ENCODE measurements around the gene STK32A.

Gene STK32A

GRCh38 chr5:147415651-147416050 lies 180.8 kb downstream of the STK32A start:
- DNase-seq = no peak
- Histone ChIP-seq H3K9ac (ENCODE audit: low read length) (no peak overlapping the region), H3K36me3 (ENCODE audit: control insufficient read depth in 1 of 2, insufficient read depth in 2 of 2, low read depth in 1 of 2, low read length in 2 of 2) (peaks cover 16 to 46% of the 10 kb centered on the region in 2 experiments), H4K91ac (ENCODE audit: low read length) (no peak overlapping the region), H2BK15ac (ENCODE audit: low read depth, poor library complexity, severe bottlenecking) (no peak overlapping the region), H2AK5ac (ENCODE audit: low read length, severe bottlenecking) (no peak overlapping the region), H3K4me1 (ENCODE audit: control insufficient read depth, insufficient read depth, low read depth, low read length) (peaks cover 7% of the 10 kb centered on the region), H3K4ac (ENCODE audit: low read depth in 1 of 2, low read length in 2 of 2) (no peak overlapping the region), H3K14ac (ENCODE audit: low read length in 2 of 2) (no peak overlapping the region), H3K4me2 (ENCODE audit: low read length, poor library complexity, severe bottlenecking) (no peak overlapping the region), H3K9me3 (ENCODE audit: control insufficient read depth, low read length) (no peaks in the 10 kb centered on the region), H2BK5ac (ENCODE audit: low read depth, low read length, poor library complexity, severe bottlenecking) (no peak overlapping the region), H3K79me1 (replicated peaks; ENCODE audit: low read length, poor library complexity, severe bottlenecking) (peaks cover 34% of the 10 kb centered on the region), H2BK120ac (ENCODE audit: low read depth, low read length) (no peak overlapping the region), H4K8ac (ENCODE audit: low read length) (no peak overlapping the region), H3K23ac (ENCODE audit: low read length in 2 of 2) (no peak overlapping the region), H3K4me3 (ENCODE audit: insufficient read depth in 1 of 2, low read depth in 1 of 2, low read length in 2 of 2) (no peak overlapping the region), H3K18ac (ENCODE audit: low read depth in 1 of 2, low read length in 2 of 2) (no peak overlapping the region), H2AFZ (ENCODE audit: low read depth, low read length) (no peak overlapping the region), H3K27me3 (ENCODE audit: control insufficient read depth in 1 of 2, insufficient read depth in 1 of 2, low read length in 2 of 2) (no peaks in the 10 kb centered on the region), H3K27ac (ENCODE audit: low read length, poor library complexity, severe bottlenecking) (no peak overlapping the region), H2BK12ac (ENCODE audit: low read length in 2 of 2) (no peak overlapping the region)
- 88% methylated on average over 3 of the region's 3 CpGs for WGBS

DNA sequence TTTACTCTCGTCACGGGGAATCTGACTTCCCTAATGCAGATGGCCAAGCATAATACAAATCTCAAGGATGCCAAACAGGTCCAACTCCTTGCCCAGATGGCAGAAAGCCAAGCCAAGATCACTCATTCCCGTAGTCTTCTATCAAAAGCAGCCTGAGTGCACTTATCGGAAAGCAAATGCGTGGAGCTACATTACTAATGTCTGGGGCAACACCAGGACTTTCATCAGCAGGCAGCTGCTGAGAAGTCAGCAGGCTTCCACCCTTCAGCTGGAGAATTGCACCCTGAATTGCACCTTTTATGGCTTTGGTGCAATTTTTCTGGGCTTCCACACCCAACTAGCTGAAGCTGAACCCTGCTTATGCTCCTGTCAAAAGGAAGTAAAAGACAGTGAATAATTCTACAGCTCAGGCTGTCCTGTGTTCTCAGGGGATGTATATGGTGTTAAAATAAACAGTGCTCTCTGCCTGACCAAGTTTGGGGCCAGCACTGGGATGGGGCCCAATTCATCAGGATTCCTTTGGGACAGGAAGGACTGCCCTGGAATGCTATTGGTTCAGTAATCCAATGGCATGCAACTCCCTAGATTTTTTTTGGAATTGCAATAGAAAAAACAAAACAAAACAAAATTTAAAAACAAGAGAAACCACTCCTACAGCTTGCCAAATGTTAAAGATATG lies 182.4 kb downstream of the STK32A start:
- Histone ChIP-seq H3K27me3 (ENCODE audit: control insufficient read depth in 1 of 2, insufficient read depth in 1 of 2, low read length in 2 of 2) (no peaks in the 10 kb centered on the region), H2AFZ (ENCODE audit: low read depth, low read length) (no peak overlapping the region), H3K18ac (ENCODE audit: low read depth in 1 of 2, low read length in 2 of 2) (peak overlapping the region; percentile 59 to 85), H2AK5ac (ENCODE audit: low read length, severe bottlenecking) (no peak overlapping the region), H3K4me1 (ENCODE audit: control insufficient read depth, insufficient read depth, low read depth, low read length) (peaks cover 7% of the 10 kb centered on the region), H2BK12ac (ENCODE audit: low read length in 2 of 2) (peak overlapping the region; percentile 68 to 81), H4K91ac (ENCODE audit: low read length) (peak overlapping the region; percentile 65), H2BK5ac (ENCODE audit: low read depth, low read length, poor library complexity, severe bottlenecking) (no peak overlapping the region), H4K8ac (ENCODE audit: low read length) (peak overlapping the region; percentile 39), H3K14ac (ENCODE audit: low read length in 2 of 2) (no peak overlapping the region), H2BK120ac (ENCODE audit: low read depth, low read length) (no peak overlapping the region), H3K4me2 (ENCODE audit: low read length, poor library complexity, severe bottlenecking) (no peak overlapping the region), H3K4ac (ENCODE audit: low read depth in 1 of 2, low read length in 2 of 2) (no peak overlapping the region), H3K4me3 (ENCODE audit: insufficient read depth in 1 of 2, low read depth in 1 of 2, low read length in 2 of 2) (peak overlapping the region in 1 of 2 experiments; percentile 32), H3K9me3 (ENCODE audit: control insufficient read depth, low read length) (no peaks in the 10 kb centered on the region), H3K23ac (ENCODE audit: low read length in 2 of 2) (no peak overlapping the region), H3K36me3 (ENCODE audit: control insufficient read depth in 1 of 2, insufficient read depth in 2 of 2, low read depth in 1 of 2, low read length in 2 of 2) (peaks cover 10 to 43% of the 10 kb centered on the region in 2 experiments), H2BK15ac (ENCODE audit: low read depth, poor library complexity, severe bottlenecking) (no peak overlapping the region), H3K27ac (ENCODE audit: low read length, poor library complexity, severe bottlenecking) (peak overlapping the region; percentile 4), H3K79me1 (replicated peaks; ENCODE audit: low read length, poor library complexity, severe bottlenecking) (peaks cover 31% of the 10 kb centered on the region), H3K9ac (ENCODE audit: low read length) (peak overlapping the region; percentile 61)
- 45% methylated on average over 5 of the region's 5 CpGs for whole genome bisulfite sequencing
- DNase-seq = peak; percentile 70

- DNase-seq = no peak
- Histone ChIP-seq H2AFZ (ENCODE audit: low read depth, low read length) (no peak overlapping the region), H4K91ac (ENCODE audit: low read length) (no peak overlapping the region), H3K9ac (ENCODE audit: low read length) (no peak overlapping the region), H3K79me1 (replicated peaks; ENCODE audit: low read length, poor library complexity, severe bottlenecking) (peaks cover 28% of the 10 kb centered on the region), H3K27ac (ENCODE audit: low read length, poor library complexity, severe bottlenecking) (no peak overlapping the region), H2BK5ac (ENCODE audit: low read depth, low read length, poor library complexity, severe bottlenecking) (no peak overlapping the region), H3K4me1 (ENCODE audit: control insufficient read depth, insufficient read depth, low read depth, low read length) (peaks cover 7% of the 10 kb centered on the region), H3K36me3 (ENCODE audit: control insufficient read depth in 1 of 2, insufficient read depth in 2 of 2, low read depth in 1 of 2, low read length in 2 of 2) (peaks cover 9 to 34% of the 10 kb centered on the region in 2 experiments), H3K27me3 (ENCODE audit: control insufficient read depth in 1 of 2, insufficient read depth in 1 of 2, low read length in 2 of 2) (no peaks in the 10 kb centered on the region), H3K18ac (ENCODE audit: low read depth in 1 of 2, low read length in 2 of 2) (no peak overlapping the region), H2AK5ac (ENCODE audit: low read length, severe bottlenecking) (no peak overlapping the region), H3K14ac (ENCODE audit: low read length in 2 of 2) (no peak overlapping the region), H3K4me3 (ENCODE audit: insufficient read depth in 1 of 2, low read depth in 1 of 2, low read length in 2 of 2) (no peak overlapping the region), H2BK15ac (ENCODE audit: low read depth, poor library complexity, severe bottlenecking) (no peak overlapping the region), H4K8ac (ENCODE audit: low read length) (no peak overlapping the region), H2BK120ac (ENCODE audit: low read depth, low read length) (no peak overlapping the region), H3K4ac (ENCODE audit: low read depth in 1 of 2, low read length in 2 of 2) (no peak overlapping the region), H3K4me2 (ENCODE audit: low read length, poor library complexity, severe bottlenecking) (no peak overlapping the region), H2BK12ac (ENCODE audit: low read length in 2 of 2) (no peak overlapping the region), H3K9me3 (ENCODE audit: control insufficient read depth, low read length) (no peaks in the 10 kb centered on the region), H3K23ac (ENCODE audit: low read length in 2 of 2) (no peak overlapping the region)
- no CpG with 5 or more reads among the region's 2 CpGs for WGBS
Observed at GRCh38 chr5:147418613-147419012, 183.8 kb downstream of the STK32A start.

DNA sequence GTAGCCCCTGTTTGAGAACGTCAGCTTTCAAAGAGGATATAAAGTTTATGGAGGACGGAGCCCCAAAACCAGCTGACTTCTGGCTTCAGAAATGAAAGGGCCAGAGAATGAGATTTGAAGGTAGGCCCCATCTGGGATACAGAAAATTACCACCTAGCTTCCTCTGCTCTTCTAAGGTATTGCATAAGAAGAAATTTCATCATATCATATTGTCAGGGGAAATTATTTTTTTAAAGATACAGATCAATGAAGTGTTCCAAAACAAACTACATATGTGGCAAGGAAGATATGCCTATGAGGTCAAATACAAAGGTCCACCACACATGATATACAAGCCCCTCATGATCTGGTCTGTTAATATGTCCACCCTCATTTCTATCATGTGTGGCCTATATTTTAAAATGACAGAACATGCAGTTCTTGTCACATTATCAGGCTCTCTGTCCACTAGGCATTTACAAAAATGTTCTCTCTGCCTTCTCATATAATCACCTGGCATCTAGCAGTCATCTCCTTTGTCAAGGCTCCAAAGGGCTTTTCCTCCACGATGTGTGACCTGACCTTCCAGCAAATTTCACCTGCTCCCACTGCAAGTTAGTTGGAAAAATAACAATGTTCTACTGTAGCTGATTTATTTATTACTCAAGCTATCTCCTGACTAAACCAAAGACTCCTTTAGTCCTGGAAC lies 192.0 kb downstream of the STK32A start:
- Histone ChIP-seq H3K27ac (ENCODE audit: low read length, poor library complexity, severe bottlenecking) (no peak overlapping the region), H3K9me3 (ENCODE audit: control insufficient read depth, low read length) (no peaks in the 10 kb centered on the region), H3K23ac (ENCODE audit: low read length in 2 of 2) (no peak overlapping the region), H2AK5ac (ENCODE audit: low read length, severe bottlenecking) (no peak overlapping the region), H2BK12ac (ENCODE audit: low read length in 2 of 2) (no peak overlapping the region), H3K14ac (ENCODE audit: low read length in 2 of 2) (no peak overlapping the region), H3K36me3 (ENCODE audit: control insufficient read depth in 1 of 2, insufficient read depth in 2 of 2, low read depth in 1 of 2, low read length in 2 of 2) (peaks cover 3 to 12% of the 10 kb centered on the region in 2 experiments), H2BK15ac (ENCODE audit: low read depth, poor library complexity, severe bottlenecking) (no peak overlapping the region), H2AFZ (ENCODE audit: low read depth, low read length) (no peak overlapping the region), H3K18ac (ENCODE audit: low read depth in 1 of 2, low read length in 2 of 2) (no peak overlapping the region), H4K8ac (ENCODE audit: low read length) (no peak overlapping the region), H3K79me1 (replicated peaks; ENCODE audit: low read length, poor library complexity, severe bottlenecking) (peaks cover 19% of the 10 kb centered on the region), H3K4ac (ENCODE audit: low read depth in 1 of 2, low read length in 2 of 2) (no peak overlapping the region), H3K27me3 (ENCODE audit: control insufficient read depth in 1 of 2, insufficient read depth in 1 of 2, low read length in 2 of 2) (no peaks in the 10 kb centered on the region), H3K4me2 (ENCODE audit: low read length, poor library complexity, severe bottlenecking) (no peak overlapping the region), H2BK120ac (ENCODE audit: low read depth, low read length) (no peak overlapping the region), H3K9ac (ENCODE audit: low read length) (no peak overlapping the region), H3K4me3 (ENCODE audit: insufficient read depth in 1 of 2, low read depth in 1 of 2, low read length in 2 of 2) (no peak overlapping the region), H3K4me1 (ENCODE audit: control insufficient read depth, insufficient read depth, low read depth, low read length) (peaks cover 8% of the 10 kb centered on the region), H2BK5ac (ENCODE audit: low read depth, low read length, poor library complexity, severe bottlenecking) (no peak overlapping the region), H4K91ac (ENCODE audit: low read length) (no peak overlapping the region)
- WGBS = 96% methylated on average over 2 of the region's 3 CpGs
- no peak for DNase-seq
